Measurements from ENCODE around the gene CRBN. TPM values are rescaled to one million over a fixed set of nuclear protein-coding genes. Genes with fewer than 3 reads are reported as not detected.

CRBN gene
- total RNA-seq, 4 donors from 2014 or later, result 13.3 to 118 (median 44.6) TPM

- TF ChIP-seq POLR2A (IDR thresholded peaks at IDR 0.05) (no peak), CTCF (IDR thresholded peaks at IDR 0.05) (no peak)
- Histone ChIP-seq H3K9me3 (no peaks in the 10 kb centered on the region), H3K4me1 (no peaks in the 10 kb centered on the region), H3K27me3 (no peaks in the 10 kb centered on the region), H3K4me3 (no peak overlapping the region), H3K27ac (no peak overlapping the region), H3K36me3 (no peaks in the 10 kb centered on the region)
- WGBS, 2 donors, result 88 to 94% methylated on average over 2 of the region's 2 CpGs
- DNase-seq, result no peak
- intact Hi-C loops (cut with DNase I), result loop anchor here (10.0 kb wide), 1 partner anchor 1075 kb away; no protein-coding TSS in a partner anchor
Measured at GRCh38 chr3:3209714-3210113, 30.2 kb upstream of the CRBN start.

GRCh38 chr3:3209057-3209456 is 29.6 kb upstream of the CRBN start:
- no peaks in the 10 kb centered on the region for H3K27me3 ChIP-seq
- H3K4me3 ChIP-seq, result no peak overlapping the region
- no peak for TF ChIP-seq CTCF (IDR thresholded peaks at IDR 0.05)
- TF ChIP-seq POLR2A (IDR thresholded peaks at IDR 0.05), result no peak
- no peaks in the 10 kb centered on the region for H3K9me3 ChIP-seq
- intact Hi-C loops (cut with DNase I), result loop anchor here (10.0 kb wide), 1 partner anchor 1076 kb away; no protein-coding TSS in a partner anchor
- H3K36me3 ChIP-seq, result no peaks in the 10 kb centered on the region
- no peak for DNase-seq
- WGBS, 2 donors, result 74 to 82% methylated on average over 1 of the region's 1 CpG
- no peaks in the 10 kb centered on the region for H3K4me1 ChIP-seq
- H3K27ac ChIP-seq, result no peak overlapping the region

GRCh38 chr3:3201611-3202010 is 22.1 kb upstream of the CRBN start:
- TF ChIP-seq CTCF (IDR thresholded peaks at IDR 0.05) (no peak), POLR2A (IDR thresholded peaks at IDR 0.05) (no peak)
- intact Hi-C loops (cut with DNase I), result loop anchor here (10.0 kb wide), 1 partner anchor 1083 kb away; no protein-coding TSS in a partner anchor

GRCh38 chr3:3200632-3201212 is 21.2 kb upstream of the CRBN start:
- Histone ChIP-seq H3K9me3 (no peaks in the 10 kb centered on the region), H3K4me3 (no peak overlapping the region), H3K27ac (no peak overlapping the region), H3K36me3 (no peaks in the 10 kb centered on the region), H3K27me3 (no peaks in the 10 kb centered on the region), H3K4me1 (no peaks in the 10 kb centered on the region)
- peak; percentile 34 to 82 (median 64) for TF ChIP-seq CTCF (IDR thresholded peaks at IDR 0.05)
- no peak for TF ChIP-seq POLR2A (IDR thresholded peaks at IDR 0.05)
- 23 to 26% methylated on average over 7 of the region's 7 CpGs for WGBS, 2 donors
- no peak for DNase-seq
- intact Hi-C loops (cut with DNase I), result loop anchor here (10.0 kb wide), 1 partner anchor 1084 kb away; no protein-coding TSS in a partner anchor

More at GRCh38 chr3:3201611-3202010, 22.1 kb upstream of the CRBN start:
- Histone ChIP-seq H3K27me3 (no peaks in the 10 kb centered on the region), H3K36me3 (no peaks in the 10 kb centered on the region), H3K9me3 (no peaks in the 10 kb centered on the region), H3K4me3 (no peak overlapping the region), H3K4me1 (no peaks in the 10 kb centered on the region), H3K27ac (no peak overlapping the region)
- WGBS, 2 donors, result 53 to 77% methylated on average over 3 of the region's 3 CpGs
- DNase-seq, result no peak

- Histone ChIP-seq H3K4me1 (no peaks in the 10 kb centered on the region), H3K36me3 (no peaks in the 10 kb centered on the region), H3K27me3 (no peaks in the 10 kb centered on the region), H3K4me3 (no peak overlapping the region), H3K9me3 (no peaks in the 10 kb centered on the region), H3K27ac (no peak overlapping the region)
- intact Hi-C loops (cut with DNase I), result no loop called here
- TF ChIP-seq POLR2A (IDR thresholded peaks at IDR 0.05), result no peak
- 13 to 21% methylated on average over 2 of the region's 2 CpGs for WGBS, 2 donors
- DNase-seq, result no peak
Measured at GRCh38 chr3:3199306-3199705, 19.8 kb upstream of the CRBN start.
